DND-41 (cell line): ENCODE results near the gene MYBBP1A.

Experiments used
- CTCF ChIP-seq: IDR thresholded peaks from 2 replicates; pipeline ENCODE4 v1.5.1; 2012; ENCODE audit warnings: borderline replicate concordance, low read length, moderate library complexity, mild to moderate bottlenecking; ENCODE audit not compliant: poor library complexity, severe bottlenecking; ENCODE audit errors: extremely low read depth
- EZH2 ChIP-seq: IDR thresholded peaks from 3 replicates; pipeline ENCODE4 v1.6.1; 2012; ENCODE audit warnings: borderline replicate concordance, low read depth, mild to moderate bottlenecking, moderate library complexity, low read length, inconsistent platforms; ENCODE audit not compliant: severe bottlenecking

DNA sequence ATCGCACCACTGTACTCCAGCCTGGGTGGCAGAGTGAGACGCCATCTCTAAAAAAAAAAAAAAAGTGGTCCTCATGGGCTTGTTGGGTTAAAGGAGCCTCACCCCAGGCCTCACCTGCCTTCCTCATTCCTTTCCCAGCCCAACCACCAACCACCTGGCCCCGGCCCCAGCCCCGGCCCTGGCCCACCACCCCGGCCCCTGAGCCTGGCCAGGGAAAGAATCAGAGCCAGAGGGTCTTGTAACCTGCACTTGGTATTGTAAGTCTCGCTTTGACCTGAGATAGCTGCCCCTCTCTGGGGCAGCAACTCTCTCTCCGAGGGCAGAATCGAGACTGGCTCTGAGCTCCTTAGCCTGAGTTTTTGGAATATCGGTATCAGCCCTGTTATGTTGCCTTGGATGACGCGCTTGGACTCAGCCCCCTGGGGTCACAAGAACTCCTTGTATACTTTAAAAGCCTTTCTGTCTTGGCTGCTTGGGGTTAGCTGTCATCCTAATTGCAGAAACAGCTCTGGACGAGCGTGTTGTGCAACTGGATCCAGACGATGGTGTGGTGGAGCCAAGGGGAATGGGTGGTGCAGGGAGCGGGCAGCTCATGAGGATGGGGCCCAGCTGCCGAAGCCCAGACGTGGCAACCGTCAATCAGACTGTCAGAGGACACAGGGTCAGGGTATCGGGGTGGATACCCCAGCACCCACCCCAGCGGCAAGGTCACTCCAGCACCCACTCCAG lies 43.8 kb upstream of the MYBBP1A start:
- no peak for TF ChIP-seq CTCF
- TF ChIP-seq EZH2 = no peak
